NCI-H226 (cell line): ENCODE data around the gene TCEAL5.
"Not testable (repeated sequence)": the region's sequence is repeated elsewhere in the genome, so short reads cannot be mapped to it uniquely, and the experiment has no call there.

Experiments
- DNase-seq: peaks from one replicate; pipeline ENCODE4 v3.0.0-alpha.2; 2015

TCEAL5 gene, protein sequence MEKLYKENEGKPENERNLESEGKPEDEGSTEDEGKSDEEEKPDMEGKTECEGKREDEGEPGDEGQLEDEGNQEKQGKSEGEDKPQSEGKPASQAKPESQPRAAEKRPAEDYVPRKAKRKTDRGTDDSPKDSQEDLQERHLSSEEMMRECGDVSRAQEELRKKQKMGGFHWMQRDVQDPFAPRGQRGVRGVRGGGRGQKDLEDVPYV

GRCh38 chrX:103276581-103277002 is at the start of gene TCEAL5:
Gene TCEAL5 (minus strand): TSS chrX:103276750. CDS start chrX:103274563, 2,187 bp downstream.
- no peak for DNase-seq

DNA sequence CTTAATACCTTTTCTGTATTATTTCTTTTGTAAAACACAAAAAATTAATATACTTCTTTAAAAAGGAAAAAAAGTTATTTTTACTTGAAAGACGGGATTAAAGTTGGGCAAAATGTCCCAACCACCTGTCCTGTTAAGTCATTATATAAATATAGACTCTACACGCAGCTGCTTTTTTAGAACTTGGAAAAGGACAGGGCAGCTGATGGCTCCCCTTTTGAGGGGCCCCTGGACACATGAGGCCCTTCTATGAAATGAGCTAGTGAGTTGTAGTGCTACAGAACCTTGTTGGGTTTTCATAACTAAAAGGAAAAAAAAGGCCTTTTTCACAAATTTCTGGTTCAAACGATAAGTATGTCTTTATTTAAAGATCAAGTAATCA is 34.8 kb upstream of the TCEAL5 start:
- DNase-seq = no peak

DNA sequence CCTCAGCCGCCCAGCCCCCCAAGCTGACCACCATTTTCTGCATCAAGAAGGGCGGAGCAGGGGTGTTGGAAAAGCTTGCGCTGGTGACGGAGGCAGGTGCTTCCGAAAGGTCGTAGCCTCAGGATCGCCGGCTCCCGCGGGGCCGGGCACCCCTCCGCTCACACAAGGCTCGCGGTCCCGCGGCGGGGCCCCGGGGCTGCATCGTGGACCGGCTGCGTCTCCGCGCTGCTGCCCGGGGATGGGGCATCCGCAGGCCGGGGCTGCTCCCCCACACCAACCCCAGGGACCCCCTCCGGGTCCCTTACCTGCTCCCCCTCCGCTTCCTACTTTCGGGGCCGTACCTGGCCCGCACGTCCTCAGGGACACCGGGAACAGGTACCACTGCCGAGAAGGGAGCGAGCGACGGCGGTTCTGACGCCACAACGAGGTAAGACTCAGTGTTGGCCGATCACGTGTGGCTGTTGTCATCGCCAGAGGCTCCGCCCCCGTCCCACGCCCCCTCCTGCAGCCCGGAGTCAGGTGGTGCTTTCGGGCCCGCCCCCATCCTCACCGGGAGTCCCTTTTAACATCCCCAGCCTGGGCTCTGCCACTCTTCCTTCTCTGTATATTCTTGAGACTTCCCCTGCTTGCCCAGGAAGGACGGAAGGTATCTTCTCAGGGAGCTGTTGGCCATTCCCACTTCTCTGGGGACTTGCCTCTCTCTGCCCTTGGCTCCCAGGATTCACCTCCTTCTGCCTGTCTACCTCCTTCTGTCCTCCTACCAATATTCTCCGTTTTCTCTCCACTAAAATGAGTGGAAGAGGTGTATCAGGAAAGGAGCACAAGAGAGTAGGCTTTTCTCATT is 34.2 kb upstream of the TCEAL5 start, which contains the start of gene BEX2:
Gene BEX2 (minus strand): TSS at position 436 of the 844 bp plus-strand sequence. CDS start 1,014 bp downstream, outside the sequence.
- DNase-seq = peak; percentile 44

DNA sequence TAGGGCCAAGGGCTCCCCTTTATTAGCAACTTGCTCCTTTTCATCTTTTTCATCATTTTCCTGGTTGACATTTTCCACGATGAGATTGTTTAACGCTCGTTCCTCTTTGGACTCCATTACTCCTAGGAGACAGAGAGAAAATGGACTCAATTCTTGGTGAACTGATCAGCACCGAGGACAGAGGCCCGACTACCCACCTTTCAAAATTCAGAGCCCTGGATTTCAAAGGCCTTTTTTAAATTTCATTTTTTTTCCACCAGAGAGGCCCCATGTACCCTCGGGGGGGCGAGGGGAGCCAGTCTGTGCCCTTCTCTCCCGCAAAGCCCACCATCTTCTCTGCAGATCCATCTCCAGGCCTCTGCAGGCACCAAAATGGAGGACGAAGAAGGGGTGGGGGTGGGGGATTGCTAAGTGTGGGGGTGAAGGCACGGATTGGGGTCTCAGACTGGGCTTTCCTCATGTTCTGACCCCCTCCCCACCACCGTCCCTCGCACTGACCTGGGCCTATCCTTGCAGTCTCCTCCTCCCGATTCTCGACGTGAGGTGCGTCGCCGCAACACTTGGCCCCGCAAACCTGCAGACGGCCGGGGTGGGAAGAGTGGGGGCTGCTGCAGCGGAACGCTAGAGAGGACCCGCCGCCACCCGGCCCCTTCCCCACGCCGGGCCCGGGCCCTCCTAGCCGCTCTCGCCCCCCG is 33.5 kb upstream of the TCEAL5 start:
- no peak for DNase-seq

DNA sequence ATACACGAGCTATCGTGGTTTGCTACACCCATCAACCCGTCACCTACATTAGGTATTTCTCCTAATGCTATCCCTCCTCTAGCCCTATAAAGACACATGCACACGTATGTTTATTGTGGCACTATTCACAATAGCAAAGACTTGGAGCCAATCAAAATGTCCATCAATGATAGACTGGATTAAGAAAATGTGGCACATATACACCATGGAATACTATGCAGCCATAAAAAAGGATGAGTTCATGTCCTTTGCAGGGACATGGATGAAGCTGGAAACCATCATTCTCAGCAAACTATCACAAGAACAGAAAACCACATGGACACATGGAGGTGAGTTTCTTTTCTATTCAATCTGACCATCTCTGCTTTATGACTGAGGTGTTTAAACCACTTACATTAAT is 29.1 kb upstream of the TCEAL5 start:
- DNase-seq = not testable (repeated sequence)

- no peak for DNase-seq
Observed at GRCh38 chrX:103304705-103305104, 28.2 kb upstream of the TCEAL5 start.

- DNase-seq = no peak
Observed at GRCh38 chrX:103293118-103293517, 16.6 kb upstream of the TCEAL5 start.

DNA sequence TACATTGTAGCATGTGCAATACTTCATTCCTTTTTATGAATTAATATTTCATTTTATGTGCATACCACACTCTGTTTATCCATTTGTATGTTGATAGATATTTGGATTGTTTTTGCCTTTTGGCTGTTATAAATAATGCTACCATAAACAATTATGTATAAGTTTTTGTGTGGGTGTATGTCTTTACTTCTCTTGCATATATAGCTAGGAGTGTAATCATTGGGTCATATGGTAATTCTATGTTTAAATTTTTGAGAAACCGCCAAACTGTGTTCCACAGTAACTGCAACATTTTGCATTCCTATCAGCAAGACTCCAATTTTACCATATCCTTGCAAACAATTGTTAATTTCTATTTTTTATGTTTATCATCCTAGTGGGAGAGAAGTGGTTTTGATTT is 3.1 kb upstream of the TCEAL5 start:
- DNase-seq = no peak

DNA sequence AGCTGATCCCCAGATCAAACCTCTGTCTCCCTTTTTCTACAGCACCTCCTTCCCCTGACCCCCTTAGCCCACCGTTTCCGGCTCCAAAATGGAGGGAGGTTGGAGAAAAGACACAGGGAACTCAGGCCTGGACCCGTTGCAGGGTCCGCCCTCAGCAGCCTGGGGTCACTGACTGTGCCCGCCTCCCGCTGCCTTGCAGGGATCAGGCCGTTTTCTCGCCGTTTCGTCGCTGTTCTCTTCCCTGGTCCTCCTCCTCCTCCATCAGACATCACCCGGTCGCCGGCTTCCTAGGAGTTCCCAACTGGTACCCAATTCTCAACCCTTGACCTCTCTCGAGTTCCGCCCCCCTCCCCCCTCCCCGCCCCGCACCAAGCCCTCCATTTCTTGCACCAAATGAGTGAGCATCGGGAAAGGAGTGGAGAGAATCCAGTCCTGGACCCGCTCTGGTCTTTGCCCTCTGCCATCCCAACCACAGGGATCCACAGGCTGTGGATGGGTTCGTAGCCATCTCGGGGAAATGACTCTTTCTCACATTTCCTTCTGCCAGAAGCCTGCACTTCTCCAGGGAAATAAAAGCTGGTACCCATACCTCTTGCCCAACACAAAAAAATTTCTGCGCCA is 493 bp downstream of the TCEAL5 start:
- DNase-seq = no peak

- no peak for DNase-seq
Observed at GRCh38 chrX:103274284-103274683, 2.3 kb downstream of the TCEAL5 start.

DNA sequence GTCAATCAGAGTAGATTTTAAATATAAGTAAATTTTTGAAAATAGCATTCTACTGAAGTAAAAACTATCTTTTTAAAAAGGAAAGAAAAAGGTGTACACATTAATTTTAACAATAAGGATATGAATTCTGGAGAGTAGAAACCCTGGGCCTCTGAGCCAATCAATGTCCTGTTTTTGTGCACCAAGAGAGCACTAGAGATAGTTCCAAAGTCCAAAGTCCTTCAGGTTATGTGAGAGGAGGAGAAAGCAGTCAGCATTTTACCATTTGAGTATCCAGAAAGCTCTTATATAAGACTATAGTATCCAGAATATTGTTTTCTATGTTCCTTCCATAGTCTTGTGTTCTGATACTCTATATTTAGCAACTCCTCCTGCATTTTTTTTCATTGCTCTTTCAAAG is 18.3 kb downstream of the TCEAL5 start:
- no peak for DNase-seq

DNA sequence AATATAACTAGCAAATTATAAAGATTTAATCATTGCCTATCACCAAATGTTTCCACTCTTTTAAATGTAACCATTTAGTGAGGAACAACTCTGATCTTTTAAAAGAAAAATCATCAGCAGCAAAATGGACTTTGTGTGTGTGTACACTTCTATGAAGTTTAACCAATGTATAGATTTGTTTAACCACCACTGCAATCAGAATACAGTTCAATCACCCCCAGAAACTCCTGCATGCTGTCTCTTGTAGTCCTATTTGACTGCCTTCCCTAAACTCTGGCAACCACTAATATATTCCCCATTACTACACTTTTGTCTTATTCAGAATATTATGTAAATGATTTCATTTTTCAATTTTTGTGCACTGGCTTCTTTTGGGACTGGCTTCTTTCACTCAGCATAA is 19.9 kb downstream of the TCEAL5 start:
- DNase-seq = no peak

DNA sequence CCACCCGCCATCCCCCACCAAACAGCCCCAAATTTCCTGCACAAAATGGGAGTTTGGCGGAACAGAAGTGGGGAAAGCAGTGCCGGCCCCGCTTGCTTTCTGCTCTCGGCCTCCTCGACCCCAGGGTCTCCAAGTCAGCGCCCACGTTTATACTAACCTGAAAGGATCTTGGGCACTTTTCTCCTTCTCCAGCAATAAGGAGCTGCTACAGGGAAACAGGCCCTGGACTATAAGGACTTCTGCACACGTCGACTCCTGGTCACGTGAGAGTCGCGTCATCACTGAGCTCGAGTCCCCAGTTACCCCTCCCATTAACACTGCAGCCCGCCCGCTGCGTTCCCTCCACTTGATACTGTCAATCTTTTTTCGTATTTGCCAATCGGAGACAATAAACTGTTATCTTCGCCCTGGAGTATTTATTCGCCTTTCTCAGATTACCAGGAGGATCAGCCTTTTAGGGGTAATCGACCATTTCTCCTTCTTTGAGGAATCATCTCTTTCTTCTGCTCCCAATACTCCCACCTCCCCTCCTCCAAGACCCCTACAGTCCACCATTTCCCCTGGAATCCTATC is 21.5 kb downstream of the TCEAL5 start, which contains the start of gene TCEAL8:
Gene TCEAL8 (minus strand): TSS at position 235 of the 573 bp plus-strand sequence. CDS start 1,176 bp downstream, outside the sequence.
- DNase-seq = peak; percentile 53

DNA sequence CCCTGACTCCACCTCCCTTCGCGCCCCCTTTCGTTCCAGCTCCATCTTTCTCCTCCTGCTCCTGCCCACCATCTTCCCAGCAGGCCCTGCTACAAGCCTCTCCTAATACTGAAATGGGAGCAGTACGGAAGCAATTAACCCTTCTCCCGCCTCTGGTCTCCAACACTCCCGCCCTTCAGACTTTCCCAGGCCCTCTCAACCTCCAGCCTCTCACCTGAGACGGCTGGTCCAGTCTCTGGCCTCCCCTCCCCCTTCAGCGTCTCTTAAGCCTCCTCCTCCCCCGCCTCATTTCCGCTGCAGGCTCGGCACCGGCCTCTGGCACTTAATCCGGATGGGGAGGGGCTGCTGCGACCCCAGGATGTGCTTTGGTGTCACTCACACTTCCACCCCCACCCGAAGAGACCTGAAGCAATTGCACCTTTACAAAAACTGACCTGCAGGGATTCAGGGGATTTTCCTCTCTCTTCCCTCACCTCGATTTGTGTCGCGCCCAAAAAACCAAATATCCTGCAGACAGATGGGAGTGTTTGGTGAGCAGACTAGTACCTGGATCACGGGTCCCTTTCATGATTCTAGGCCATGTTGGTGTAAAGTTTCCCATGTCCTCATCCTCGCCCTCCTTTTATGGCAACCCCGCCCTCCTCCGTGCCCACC is 22.3 kb downstream of the TCEAL5 start:
- peak; percentile 48 for DNase-seq

GRCh38 chrX:103253608-103254007 is 22.9 kb downstream of the TCEAL5 start:
- no peak for DNase-seq

GRCh38 chrX:103250977-103251376 is 25.6 kb downstream of the TCEAL5 start:
- DNase-seq = no peak

- DNase-seq = no peak
Observed at GRCh38 chrX:103249805-103250204, 26.7 kb downstream of the TCEAL5 start.

GRCh38 chrX:103248553-103248952 is 28.0 kb downstream of the TCEAL5 start:
- no peak for DNase-seq

GRCh38 chrX:103240155-103240554 is 36.4 kb downstream of the TCEAL5 start:
- DNase-seq = no peak

DNA sequence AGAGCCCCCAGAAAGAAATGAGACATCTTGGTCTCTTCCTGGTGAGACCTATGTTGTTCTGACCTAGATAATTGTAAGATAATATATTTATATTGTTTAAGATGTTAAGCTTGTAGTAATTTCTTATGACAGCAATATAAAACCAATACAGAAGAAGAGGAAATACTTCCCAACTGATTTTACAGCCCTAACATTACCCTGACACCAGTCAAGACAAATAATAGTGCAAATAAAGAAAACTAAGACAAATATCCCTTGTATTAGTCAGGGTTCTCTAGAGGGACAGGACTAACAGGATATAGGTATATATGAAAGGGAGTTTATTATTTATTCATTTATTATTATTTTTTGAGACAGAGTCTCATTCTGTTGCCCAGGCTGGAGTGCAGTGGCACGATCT is 40.3 kb downstream of the TCEAL5 start:
- DNase-seq = no peak

DNA sequence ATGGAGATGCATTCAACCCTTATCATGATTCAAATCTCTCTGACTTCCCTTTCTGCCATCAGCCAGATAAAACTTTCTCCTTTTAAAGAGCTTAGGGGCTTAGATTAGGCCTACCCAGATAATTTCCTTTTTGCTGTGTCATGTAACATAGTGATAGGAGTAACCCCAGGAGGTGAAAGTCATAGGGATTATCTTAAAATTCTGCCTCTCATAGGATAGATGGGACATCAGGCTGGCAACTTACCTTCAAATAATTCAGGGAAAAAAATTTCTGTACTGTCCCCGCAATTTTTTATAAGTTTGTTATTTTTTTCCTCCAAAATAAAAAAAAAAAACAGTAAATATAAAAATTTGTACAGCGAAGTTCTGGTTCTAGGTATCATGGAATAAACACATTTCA is 40.9 kb downstream of the TCEAL5 start:
- DNase-seq = not testable (repeated sequence)

DNA sequence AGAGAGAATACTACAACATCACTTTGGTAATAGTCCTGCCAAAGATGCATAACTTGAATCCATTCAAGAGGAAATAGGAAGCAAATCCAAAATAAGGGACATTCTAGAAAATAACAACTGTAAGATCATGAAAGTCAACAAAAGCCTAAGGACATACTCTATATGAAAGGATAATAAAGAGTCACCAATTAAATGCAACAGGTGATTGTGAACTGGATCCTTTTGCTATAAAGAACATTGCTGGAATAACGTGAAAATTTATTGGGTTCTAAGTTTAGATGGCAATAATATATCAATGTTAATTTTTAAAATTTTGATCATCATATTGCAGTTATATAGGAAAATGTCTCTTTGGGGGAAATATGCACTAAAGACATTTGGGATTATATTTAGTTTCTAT is 41.7 kb downstream of the TCEAL5 start:
- DNase-seq = no peak
